CD14-positive monocyte (primary cell): ENCODE measurements around the gene FOLR3. TPM values are rescaled to one million over a fixed set of nuclear protein-coding genes. Genes with fewer than 3 reads are reported as not detected.
A peak's percentile ranks its signal among the peaks of the same experiment; 100 is the strongest.

Experiments
- DNase-seq, 3 donors: peaks; one replicate each; pipeline ENCODE4 v3.0.0-alpha.2; 2011 to 2022
- H2AFZ ChIP-seq: 2 replicates; pipeline ENCODE4 v1.6.0; 2012; ENCODE audit warnings: mild to moderate bottlenecking, low read depth, low read length, inconsistent platforms; ENCODE audit not compliant: insufficient read depth, poor library complexity, severe bottlenecking
- H3K27ac ChIP-seq, 2 donors: 1 replicate in 1 of 2; 2 replicates in 1 of 2; pipeline ENCODE4 v1.5.1; 2012 to 2013; ENCODE audit warnings: low read length in 2 of 2, control low read depth in 1 of 2, inconsistent platforms in 1 of 2, low read depth in 1 of 2, mild to moderate bottlenecking in 1 of 2
- H3K27me3 ChIP-seq, 2 donors: one replicate each; pipeline versions ENCODE4 v1.6.0 to v1.6.1; 2011 to 2013; ENCODE audit warnings: low read length in 2 of 2; ENCODE audit not compliant: control insufficient read depth in 2 of 2, insufficient read depth in 2 of 2
- H3K36me3 ChIP-seq, 2 donors: replicated peaks in 1 of 2; 1 replicate in 1 of 2; 2 replicates in 1 of 2; pipeline versions ENCODE4 v1.5.1 to v1.6.1; 2012 to 2013; ENCODE audit warnings: low read length in 2 of 2, control low read depth in 1 of 2, inconsistent platforms in 1 of 2, mild to moderate bottlenecking in 1 of 2; ENCODE audit not compliant: insufficient read depth in 2 of 2, control insufficient read depth in 1 of 2
- H3K4me1 ChIP-seq, 2 donors: 1 replicate in 1 of 2; 2 replicates in 1 of 2; pipeline versions ENCODE4 v1.5.1 to v1.6.1; 2012 to 2013; ENCODE audit warnings: low read length in 2 of 2, control low read depth in 1 of 2, inconsistent platforms in 1 of 2, mild to moderate bottlenecking in 1 of 2, moderate library complexity in 1 of 2; ENCODE audit not compliant: insufficient read depth in 2 of 2, control insufficient read depth in 1 of 2
- H3K4me2 ChIP-seq: replicated peaks from 2 replicates; pipeline ENCODE3; 2012; ENCODE audit warnings: low read length, moderate library complexity, mild to moderate bottlenecking; ENCODE audit not compliant: poor library complexity, severe bottlenecking; ENCODE audit errors: extremely low read depth
- H3K4me3 ChIP-seq, 3 experiments: fragments of 200-600 bp in 1 of 3; sonication (generic) in 1 of 3; replicated peaks in 1 of 3; 1 replicate in 2 of 3; 2 replicates in 1 of 3; pipeline ENCODE4 v1.5.1; 2011 to 2013; ENCODE audit warnings: low read length in 3 of 3, mild to moderate bottlenecking in 3 of 3, control low read depth in 2 of 3, low read depth in 2 of 3, inconsistent platforms in 1 of 3, moderate library complexity in 1 of 3
- H3K79me2 ChIP-seq: 2 replicates; pipeline ENCODE4 v1.6.0; 2012; ENCODE audit warnings: mild to moderate bottlenecking, control low read depth, inconsistent platforms, low read length, moderate library complexity; ENCODE audit not compliant: insufficient read depth
- H3K9ac ChIP-seq: 2 replicates; pipeline ENCODE4 v1.6.0; 2017; ENCODE audit warnings: low read length, mild to moderate bottlenecking; ENCODE audit not compliant: insufficient read depth, poor library complexity, severe bottlenecking
- H3K9me3 ChIP-seq, 2 donors: replicated peaks in 1 of 2; 1 replicate in 1 of 2; 2 replicates in 1 of 2; pipeline versions ENCODE4 v1.5.1 to v1.6.1; 2012 to 2013; ENCODE audit warnings: low read length in 2 of 2, control low read depth in 1 of 2; ENCODE audit not compliant: control insufficient read depth in 1 of 2, insufficient read depth in 1 of 2
- H4K20me1 ChIP-seq: 2 replicates; pipeline ENCODE4 v1.6.0; 2012; ENCODE audit warnings: mild to moderate bottlenecking, low read length, control low read depth, moderate library complexity; ENCODE audit not compliant: insufficient read depth
- H3K27ac Mint-ChIP-seq, 7 donors: one replicate each; pipeline ENCODE4 v1.8.0; 2020; ENCODE audit warnings: mild to moderate bottlenecking in 7 of 7, mixed read lengths in 7 of 7, moderate library complexity in 6 of 7, inconsistent platforms in 2 of 7
- H3K27me3 Mint-ChIP-seq, 3 donors: one replicate each; pipeline ENCODE4 v1.8.0; 2021 to 2022; ENCODE audit warnings: low read depth in 3 of 3, mild to moderate bottlenecking in 3 of 3, mixed read lengths in 3 of 3, moderate library complexity in 3 of 3, inconsistent platforms in 1 of 3
- H3K36me3 Mint-ChIP-seq, 2 donors: one replicate each; pipeline ENCODE4 v1.8.0; 2020; ENCODE audit warnings: mixed read lengths in 2 of 2, inconsistent platforms in 1 of 2, mild to moderate bottlenecking in 1 of 2
- H3K4me1 Mint-ChIP-seq: one replicate; pipeline ENCODE4 v1.8.0; 2020; ENCODE audit warnings: mild to moderate bottlenecking, mixed read lengths
- H3K4me3 Mint-ChIP-seq, 2 donors: one replicate each; pipeline ENCODE4 v1.8.0; 2020; ENCODE audit warnings: mild to moderate bottlenecking in 2 of 2, mixed read lengths in 2 of 2, moderate library complexity in 1 of 2
- H3K9me3 Mint-ChIP-seq, 7 donors: one replicate each; pipeline ENCODE4 v1.8.0; 2020 to 2022; ENCODE audit warnings: mixed read lengths in 7 of 7, mild to moderate bottlenecking in 6 of 7, moderate library complexity in 6 of 7, inconsistent platforms in 2 of 7
- CTCF ChIP-seq: fragments of 200-600 bp; IDR thresholded peaks from one replicate; pipeline ENCODE4 v1.8.0; 2022; ENCODE audit warnings: antibody characterized with exemption, mild to moderate bottlenecking
- WGBS: methylation state at CpG from one replicate; pipeline ENCODE4 v1.1.5; 2013; ENCODE audit warnings: missing lambda C conversion rate; ENCODE audit not compliant: insufficient coverage; 5-methylcytosine and 5-hydroxymethylcytosine counted together
- intact Hi-C, 2 donors: fragments of 100-400 bp; cut with micrococcal nuclease; formaldehyde crosslinking; loops; one replicate each; pipeline versions ENCODE4 v1.15.0 to v1.15.1; 2023
- polyA plus RNA-seq, 3 donors: library from polyadenylated mRNA; depleted of rRNA in 1 of 3; unstranded in 2 of 3; stranded (reverse) in 1 of 3; fragments of 300-500 nt in 2 of 3; fragments of >200 nt in 1 of 3; fragmentation: Illumina TruSeq in 2 of 3; gene quantifications; 1 replicate in 2 of 3; 2 replicates in 1 of 3; pipeline ENCODE4 v1.2.3, GENCODE V29; 2012 to 2021

The FOLR3 gene
- polyA plus RNA-seq, 3 donors: 22.3 to 330 (median 74.0) TPM

GRCh38 chr11:72144807-72145565, 9.5 kb downstream of the FOLR3 start:
- H3K4me2 ChIP-seq: no peak overlapping the region
- peaks cover 18 to 21% of the 10 kb centered on the region in 2 donors for H3K36me3 ChIP-seq
- no peak for DNase-seq

GRCh38 chr11:72146625-72147024, 11.1 kb downstream of the FOLR3 start:
- H3K27ac Mint-ChIP-seq: peak overlapping the region in 1 of 7 donors; percentile 63
- peaks cover 18% of the 10 kb centered on the region for H3K4me1 Mint-ChIP-seq
- Histone ChIP-seq H3K4me3 (no peak overlapping the region), H3K27me3 (no peaks in the 10 kb centered on the region), H3K9ac (no peak overlapping the region), H3K79me2 (no peaks in the 10 kb centered on the region), H3K4me1 (peaks cover 15 to 21% of the 10 kb centered on the region in 2 donors), H3K9me3 (no peaks in the 10 kb centered on the region), H3K4me2 (no peak overlapping the region), H3K27ac (no peak overlapping the region), H4K20me1 (no peaks in the 10 kb centered on the region), H3K36me3 (peaks cover 2 to 5% of the 10 kb centered on the region in 2 donors), H2AFZ (no peak overlapping the region)
- H3K27me3 Mint-ChIP-seq: peaks cover 1 to 5% (median 3%) of the 10 kb centered on the region in 3 donors
- WGBS: 50% methylated on average over 2 of the region's 2 CpGs
- H3K36me3 Mint-ChIP-seq: peaks cover 6 to 7% of the 10 kb centered on the region in 2 donors
- TF ChIP-seq CTCF: no peak
- no peak for DNase-seq
- intact Hi-C loops: no loop called here
- H3K9me3 Mint-ChIP-seq: no peaks in the 10 kb centered on the region
- H3K4me3 Mint-ChIP-seq: no peak overlapping the region

More at GRCh38 chr11:72144807-72145565, 9.5 kb downstream of the FOLR3 start:
- no peak overlapping the region for H3K27ac Mint-ChIP-seq
- H4K20me1 ChIP-seq: no peaks in the 10 kb centered on the region
- no peak overlapping the region for H3K9ac ChIP-seq
- no peak overlapping the region for H3K4me3 Mint-ChIP-seq
- intact Hi-C loops: loop anchor here in 1 of 2 donors (2.0 to 5.0 kb wide), 2 partner anchors 43 to 120 kb away; partner anchors contain the start of gene LAMTOR1
- no peaks in the 10 kb centered on the region for H3K27me3 ChIP-seq
- no peak overlapping the region for H2AFZ ChIP-seq
- no peaks in the 10 kb centered on the region for H3K9me3 ChIP-seq
- H3K36me3 Mint-ChIP-seq: peaks cover 20 to 23% of the 10 kb centered on the region in 2 donors
- peaks cover 0 to 2% (median 0%) of the 10 kb centered on the region in 3 donors for H3K27me3 Mint-ChIP-seq
- 90% methylated on average over 4 of the region's 4 CpGs for WGBS
- H3K27ac ChIP-seq: no peak overlapping the region
- no peaks in the 10 kb centered on the region for H3K9me3 Mint-ChIP-seq
- no peak overlapping the region for H3K4me3 ChIP-seq
- no peak for TF ChIP-seq CTCF
- peaks cover 32% of the 10 kb centered on the region for H3K4me1 Mint-ChIP-seq
- H3K79me2 ChIP-seq: peaks cover under 1% of the 10 kb centered on the region
- peaks cover 32 to 37% of the 10 kb centered on the region in 2 donors for H3K4me1 ChIP-seq
